HAP-1 (cell line): ENCODE data around the gene PRRT4.

Experiments used
- DNase-seq, 2 experiments: peaks; one replicate each; pipeline ENCODE4 v3.0.0-alpha.2; 2016 to 2020; ENCODE audit warnings: low spot score in 2 of 2
- H3K27me3 ChIP-seq: fragments of 250-450 bp; sonication (Bioruptor Pico); 2 replicates; pipeline ENCODE4 v1.5.1; 2020; ENCODE audit warnings: low read depth, mild to moderate bottlenecking, moderate library complexity
- H3K36me3 ChIP-seq: fragments of 250-450 bp; sonication (Bioruptor Pico); replicated peaks from 2 replicates; pipeline ENCODE4 v1.5.1; 2020; ENCODE audit warnings: mild to moderate bottlenecking
- H3K4me1 ChIP-seq: fragments of 250-450 bp; sonication (Bioruptor Pico); 2 replicates; pipeline ENCODE4 v1.5.1; 2020; ENCODE audit warnings: mild to moderate bottlenecking
- H3K4me3 ChIP-seq: fragments of 250-450 bp; sonication (Bioruptor Pico); 2 replicates; pipeline ENCODE4 v1.5.1; 2020; ENCODE audit warnings: mild to moderate bottlenecking, moderate library complexity
- H3K9me3 ChIP-seq: fragments of 250-450 bp; sonication (Bioruptor Pico); 2 replicates; pipeline ENCODE4 v1.5.1; 2020; ENCODE audit warnings: mild to moderate bottlenecking, moderate library complexity
- in situ Hi-C: fragments of 300-500 bp; cut with MboI; formaldehyde crosslinking; loops from 3 replicates; pipeline ENCODE4 v1.14.3; 2020; ENCODE audit warnings: low sequenced_read_pairs, inconsistent platforms, mixed read lengths

Gene PRRT4

GRCh38 chr7:128302139-128302538 is 59.4 kb downstream of the PRRT4 start:
- in situ Hi-C loops = no loop called here
- peaks cover 9% of the 10 kb centered on the region for H3K4me1 ChIP-seq
- no peak for DNase-seq
- H3K9me3 ChIP-seq = no peaks in the 10 kb centered on the region
- H3K4me3 ChIP-seq = no peak overlapping the region
- H3K27me3 ChIP-seq = no peaks in the 10 kb centered on the region
- peaks cover 26% of the 10 kb centered on the region for H3K36me3 ChIP-seq
